Right lobe of liver (tissue), 6 donors: ENCODE data around the gene TMEM86A. TPM values are rescaled to one million over a fixed set of nuclear protein-coding genes. Genes with fewer than 3 reads are reported as not detected.
"Not testable (repeated sequence)": the region's sequence is repeated elsewhere in the genome, so short reads cannot be mapped to it uniquely, and the experiment has no call there.

Source experiments
- ATAC-seq, 4 donors: fragments of 200-7000 bp; cut with Tn5 transposase; one replicate each; pipeline ENCODE4 v1.9.1; 2020; ENCODE audit warnings: mild to moderate bottlenecking in 4 of 4, moderate library complexity in 4 of 4
- DNase-seq, 3 donors: peaks; one replicate each; pipeline ENCODE4 v3.0.0-alpha.2; 2020
- H3K27ac ChIP-seq, 3 donors: fragments of 200-600 bp; one replicate each; pipeline ENCODE4 v1.8.0; 2022
- H3K27me3 ChIP-seq, 2 donors: fragments of 200-600 bp; one replicate each; pipeline ENCODE4 v1.8.0; 2022
- H3K36me3 ChIP-seq, 4 donors: fragments of 200-600 bp; sonication (generic) in 1 of 4; one replicate each; pipeline versions ENCODE4 v1.5.1 to v1.8.0; 2017 to 2022; ENCODE audit warnings: control low read depth in 1 of 4
- H3K4me1 ChIP-seq, 4 donors: fragments of 200-600 bp; sonication (generic) in 1 of 4; one replicate each; pipeline versions ENCODE4 v1.5.1 to v1.8.0; 2017 to 2022; ENCODE audit warnings: control low read depth in 1 of 4
- H3K4me3 ChIP-seq, 3 donors: fragments of 200-600 bp; one replicate each; pipeline ENCODE4 v1.8.0; 2022
- H3K9me3 ChIP-seq, 4 donors: fragments of 200-600 bp; sonication (generic) in 1 of 4; one replicate each; pipeline versions ENCODE4 v1.5.1 to v1.8.0; 2017 to 2022; ENCODE audit warnings: control low read depth in 1 of 4
- POLR2A ChIP-seq: fragments of 450-650 bp; IDR thresholded peaks from one replicate; pipeline ENCODE4 v1.6.1; 2017; ENCODE audit warnings: antibody characterized with exemption, mild to moderate bottlenecking
- WGBS: methylation state at CpG from one replicate; pipeline ENCODE4 v1.1.6; 2018; ENCODE audit warnings: low coverage, low lambda C conversion rate; ENCODE audit not compliant: insufficient coverage; ENCODE audit errors: missing lambda C conversion rate; 5-methylcytosine and 5-hydroxymethylcytosine counted together
- intact Hi-C, 2 donors: fragments of 100-400 bp; cut with DNase I; formaldehyde crosslinking; loops; one replicate each; pipeline versions ENCODE4 v1.11.2 to v1.14.1; 2022
- long read RNA-seq: library from polyadenylated mRNA; unstranded; transcript quantifications from one replicate; pipeline ENCODE4 v2.0.0, GENCODE V29; 2019
- total RNA-seq, 6 experiments: library from RNA; depleted of rRNA in 2 of 6; stranded (reverse); fragments of >200 nt in 2 of 6; fragmentation: NEBNext Ultra II Directional in 3 of 6; extraction: Animal tissue kit (Norgen Biotek cat#: 25700) in 3 of 6; gene quantifications; one replicate each; pipeline versions ENCODE4 v1.1.0 to v1.2.4, GENCODE V29; 2016 to 2023
- TF ChIP-seq, protein P1 (sequence below), 4 donors: fragments of 200-600 bp in 3 of 4; fragments of 450-650 bp in 1 of 4; IDR thresholded peaks; one replicate each; pipeline versions ENCODE4 v1.5.1 to v1.8.0; 2016 to 2022; ENCODE audit warnings: antibody characterized with exemption in 4 of 4, mild to moderate bottlenecking in 2 of 4
- donor health status: DM: no; HTN: yes; CAD: no.
- donor health status: DM: no; HTN: no; CAD: no.
- donor health status: DM: no; HTN: no; CAD: no.
- donor health status: DM: no; HTN: yes; CAD: no.
- donor health status: DM: no; HTN: yes; CAD: no.

TMEM86A gene, protein sequence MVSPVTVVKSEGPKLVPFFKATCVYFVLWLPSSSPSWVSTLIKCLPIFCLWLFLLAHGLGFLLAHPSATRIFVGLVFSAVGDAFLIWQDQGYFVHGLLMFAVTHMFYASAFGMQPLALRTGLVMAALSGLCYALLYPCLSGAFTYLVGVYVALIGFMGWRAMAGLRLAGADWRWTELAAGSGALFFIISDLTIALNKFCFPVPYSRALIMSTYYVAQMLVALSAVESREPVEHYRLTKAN
- 1 to 10 TPM; 2.0 to 4.9 (median 3.8) TPM for total RNA-seq
- long read RNA-seq, partial matches to known transcripts = 0 of 1 reads
- long read RNA-seq, other reads (novel, unspliced or antisense) = 0 of 1 reads

DNA sequence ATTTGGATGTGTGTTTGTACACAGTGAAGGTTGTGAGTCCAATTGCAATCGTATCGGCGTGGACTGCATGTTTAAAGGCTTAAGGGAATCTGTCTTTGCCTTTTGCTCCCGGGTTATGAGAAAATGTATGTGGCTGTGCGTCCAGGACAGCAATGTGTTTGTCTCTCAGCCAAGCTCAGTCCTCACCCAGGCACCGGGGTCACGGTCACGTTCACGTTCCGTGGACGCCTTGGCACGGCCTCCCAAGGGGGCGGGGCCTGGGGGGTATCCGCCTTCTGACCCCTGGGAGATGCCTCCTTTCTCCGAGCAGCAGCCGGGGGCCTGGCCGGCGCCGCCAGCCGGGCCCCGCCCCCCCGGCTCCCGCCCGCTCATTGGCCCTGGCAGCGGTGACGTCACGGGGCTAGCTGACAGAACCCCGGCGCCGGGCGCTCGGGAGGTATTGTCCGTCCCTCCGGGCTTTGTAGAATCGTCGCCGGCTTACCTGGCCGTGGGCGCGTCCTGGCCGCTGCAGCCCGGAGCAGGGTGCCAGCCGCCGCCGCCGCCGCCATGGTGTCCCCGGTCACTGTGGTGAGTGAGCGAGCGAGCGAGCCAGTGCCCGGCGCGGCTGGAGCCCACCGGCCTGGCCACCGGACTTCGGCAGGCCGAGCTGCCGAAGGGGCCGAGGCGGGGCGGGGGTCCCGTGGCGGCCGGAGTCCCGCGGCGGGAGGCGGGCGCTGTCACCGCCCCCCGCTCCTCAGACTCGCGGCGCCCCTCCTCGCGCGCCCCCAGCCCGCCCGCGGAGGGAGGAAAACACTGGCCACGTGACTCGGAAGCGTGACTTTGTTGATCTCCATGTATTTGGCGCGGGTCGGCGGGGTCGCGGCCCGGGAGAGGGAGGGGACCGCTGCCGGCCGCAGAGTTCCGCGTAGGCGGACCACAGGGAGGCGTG is at the start of gene TMEM86A:
TMEM86A (plus strand) TSS at position 439 of the 928 bp plus-strand sequence; CDS start at position 547, 108 bp downstream.
- no peaks in the 10 kb centered on the region for H3K9me3 ChIP-seq
- TF ChIP-seq, protein P1, sequence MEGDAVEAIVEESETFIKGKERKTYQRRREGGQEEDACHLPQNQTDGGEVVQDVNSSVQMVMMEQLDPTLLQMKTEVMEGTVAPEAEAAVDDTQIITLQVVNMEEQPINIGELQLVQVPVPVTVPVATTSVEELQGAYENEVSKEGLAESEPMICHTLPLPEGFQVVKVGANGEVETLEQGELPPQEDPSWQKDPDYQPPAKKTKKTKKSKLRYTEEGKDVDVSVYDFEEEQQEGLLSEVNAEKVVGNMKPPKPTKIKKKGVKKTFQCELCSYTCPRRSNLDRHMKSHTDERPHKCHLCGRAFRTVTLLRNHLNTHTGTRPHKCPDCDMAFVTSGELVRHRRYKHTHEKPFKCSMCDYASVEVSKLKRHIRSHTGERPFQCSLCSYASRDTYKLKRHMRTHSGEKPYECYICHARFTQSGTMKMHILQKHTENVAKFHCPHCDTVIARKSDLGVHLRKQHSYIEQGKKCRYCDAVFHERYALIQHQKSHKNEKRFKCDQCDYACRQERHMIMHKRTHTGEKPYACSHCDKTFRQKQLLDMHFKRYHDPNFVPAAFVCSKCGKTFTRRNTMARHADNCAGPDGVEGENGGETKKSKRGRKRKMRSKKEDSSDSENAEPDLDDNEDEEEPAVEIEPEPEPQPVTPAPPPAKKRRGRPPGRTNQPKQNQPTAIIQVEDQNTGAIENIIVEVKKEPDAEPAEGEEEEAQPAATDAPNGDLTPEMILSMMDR (IDR thresholded peaks at IDR 0.05) = no peak
- peak; percentile 91 for TF ChIP-seq POLR2A
- ATAC-seq = peak; percentile 96 to 98 (median 97)
- H3K27ac ChIP-seq = peak within 1 kb of the TSS; percentile 82 to 92 (median 90)
- no peaks in the 10 kb centered on the region for H3K27me3 ChIP-seq
- intact Hi-C loops = no loop called here
- peaks cover 0 to 3% (median 0%) of the 10 kb centered on the region in 4 donors for H3K36me3 ChIP-seq
- H3K4me3 ChIP-seq = peak within 1 kb of the TSS; percentile 71 to 77 (median 75)
- 3% methylated on average over 13 of the region's 98 CpGs for WGBS
- DNase-seq = peak; percentile 96 to 98 (median 97)
- no peaks in the 10 kb centered on the region for H3K4me1 ChIP-seq

DNA sequence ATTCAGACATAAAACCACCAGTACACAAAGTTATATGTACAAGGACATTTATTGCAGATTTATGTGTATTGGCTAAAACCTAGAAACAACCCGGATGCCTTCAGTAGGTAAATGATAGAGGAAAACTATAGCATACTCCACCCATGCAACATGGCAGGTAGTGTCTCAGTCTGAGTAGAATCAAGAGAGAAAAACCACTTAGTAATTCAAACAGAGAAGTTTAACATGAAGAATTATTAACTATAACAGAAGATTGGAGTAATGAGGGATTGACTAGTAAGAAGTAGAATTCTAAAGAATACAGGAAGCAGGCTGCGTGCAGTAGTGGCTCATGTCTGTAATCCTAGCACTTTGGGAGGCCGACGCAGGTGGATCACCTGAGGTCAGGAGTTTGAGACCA is 48.2 kb upstream of the TMEM86A start:
- ATAC-seq = no peak
- Histone ChIP-seq H3K4me1 (no peaks in the 10 kb centered on the region), H3K27me3 (no peaks in the 10 kb centered on the region), H3K27ac (no peak overlapping the region), H3K36me3 (no peaks in the 10 kb centered on the region), H3K9me3 (no peaks in the 10 kb centered on the region), H3K4me3 (no peak overlapping the region)
- TF ChIP-seq POLR2A = no peak
- TF ChIP-seq, protein P1 (IDR thresholded peaks at IDR 0.05) = no peak
- WGBS = 89% methylated on average over 1 of the region's 4 CpGs
- no peak for DNase-seq
- intact Hi-C loops = no loop called here

DNA sequence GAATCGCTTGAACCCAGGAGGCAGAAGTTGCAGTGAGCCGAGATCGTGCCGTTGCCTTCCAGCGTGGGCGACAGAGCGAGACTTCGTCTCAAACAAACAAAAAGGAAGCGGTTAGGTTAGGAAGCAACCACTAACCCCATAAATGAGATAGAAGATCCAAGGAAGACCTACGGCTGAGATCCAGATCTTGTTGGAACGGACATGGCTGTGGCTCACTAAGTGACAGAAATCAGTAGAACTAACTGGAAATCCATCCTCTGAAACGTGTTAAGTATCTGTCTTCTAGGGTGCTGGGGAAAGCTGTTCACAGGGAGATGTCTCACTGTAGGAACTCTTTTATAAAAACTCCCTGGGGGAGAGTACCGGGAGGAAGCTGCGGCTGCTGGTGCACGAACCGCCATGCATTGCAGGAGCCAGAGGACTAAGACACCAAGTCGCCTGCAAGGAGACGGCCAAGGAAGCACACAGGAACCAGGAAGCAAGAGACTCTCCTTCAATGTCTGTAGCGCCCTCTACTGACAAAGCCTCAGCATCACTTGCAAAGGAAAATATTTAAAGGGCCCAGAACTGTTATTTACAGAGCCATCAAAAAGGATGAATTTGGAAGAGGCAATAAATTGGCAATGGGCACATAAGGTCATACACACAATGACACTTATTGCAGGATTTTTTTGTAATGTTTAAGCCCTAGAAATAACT is 47.6 kb upstream of the TMEM86A start:
- DNase-seq = no peak
- ATAC-seq = peak; percentile 46 to 79 (median 64)
- Histone ChIP-seq H3K4me1 (no peaks in the 10 kb centered on the region), H3K9me3 (no peaks in the 10 kb centered on the region), H3K4me3 (no peak overlapping the region), H3K36me3 (no peaks in the 10 kb centered on the region), H3K27ac (no peak overlapping the region), H3K27me3 (no peaks in the 10 kb centered on the region)
- WGBS = 69% methylated on average over 17 of the region's 19 CpGs
- intact Hi-C loops = no loop called here
- TF ChIP-seq, protein P1 (IDR thresholded peaks at IDR 0.05) = peak; percentile 40 to 57 (median 45)
- no peak for TF ChIP-seq POLR2A

DNA sequence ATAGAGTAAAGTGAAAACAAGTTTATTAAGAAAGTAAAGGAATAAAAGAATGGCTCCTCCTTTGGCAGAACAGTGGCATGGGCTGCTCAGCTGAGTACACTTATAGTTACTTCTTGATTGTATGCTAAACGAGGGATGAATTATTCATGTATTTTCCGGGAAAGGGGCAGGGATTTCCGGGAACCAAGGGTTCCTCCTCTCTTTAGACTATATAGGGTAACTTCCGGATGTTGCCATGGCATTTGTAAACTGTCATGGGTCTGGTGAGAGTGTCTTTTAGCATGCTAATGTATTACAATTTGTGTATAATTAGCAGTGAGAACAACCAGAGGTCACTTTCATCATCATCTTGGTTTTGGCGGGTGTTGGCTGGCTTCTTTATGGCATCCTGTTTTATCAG is 40.9 kb upstream of the TMEM86A start:
- TF ChIP-seq POLR2A = no peak
- TF ChIP-seq, protein P1 (IDR thresholded peaks at IDR 0.05) = no peak
- no peaks in the 10 kb centered on the region for H3K9me3 ChIP-seq
- H3K27me3 ChIP-seq = no peaks in the 10 kb centered on the region
- H3K4me3 ChIP-seq = no peak overlapping the region
- H3K4me1 ChIP-seq = no peaks in the 10 kb centered on the region
- no peaks in the 10 kb centered on the region for H3K36me3 ChIP-seq
- DNase-seq (no peak), ATAC-seq (no peak)
- intact Hi-C loops = no loop called here
- no peak overlapping the region for H3K27ac ChIP-seq
- 51% methylated on average over 3 of the region's 5 CpGs for WGBS

DNA sequence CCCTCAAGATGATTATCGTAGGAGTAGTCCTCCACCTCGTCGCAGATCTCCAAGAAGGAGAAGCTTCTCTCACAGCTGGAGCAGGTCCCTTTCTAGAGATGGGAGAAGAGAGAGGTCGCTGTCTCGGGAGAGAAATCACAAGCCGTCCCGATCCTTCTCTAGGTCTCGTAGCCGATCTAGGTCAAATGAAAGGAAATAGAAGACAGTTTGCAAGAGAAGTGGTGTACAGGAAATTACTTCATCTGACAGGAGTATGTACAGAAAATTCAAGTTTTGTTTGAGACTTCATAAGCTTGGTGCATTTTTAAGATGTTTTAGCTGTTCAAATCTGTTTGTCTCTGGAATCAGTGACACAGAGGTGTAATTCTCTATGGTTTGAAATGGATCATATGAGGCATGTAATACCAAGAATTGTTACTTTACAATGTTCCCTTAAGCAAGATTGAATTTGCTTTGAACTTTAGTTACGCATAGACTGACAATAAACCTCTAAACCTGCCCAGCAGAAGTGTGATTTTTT is 33.2 kb upstream of the TMEM86A start:
- intact Hi-C loops, H3K4me1 ChIP-seq, DNase-seq, H3K27ac ChIP-seq, H3K27me3 ChIP-seq, H3K9me3 ChIP-seq, H3K4me3 ChIP-seq, H3K36me3 ChIP-seq, ATAC-seq: not testable (repeated sequence)
- 65% methylated on average over 9 of the region's 10 CpGs for WGBS
